GM23338 (cell line): Measurements from ENCODE around the gene SEC14L3.

Experiments used
- CREB1 ChIP-seq: fragments of 250-450 bp; sonication (Bioruptor Pico); IDR thresholded peaks from 2 replicates; pipeline ENCODE4 v1.5.0; 2020; ENCODE audit warnings: low read depth, mild to moderate bottlenecking, moderate library complexity
- EZH2 ChIP-seq: fragments of 200-600 bp; sonication (generic); IDR thresholded peaks from one replicate; pipeline ENCODE4 v1.8.0; 2017; ENCODE audit warnings: antibody characterized with exemption, mild to moderate bottlenecking, low read depth; ENCODE audit not compliant: unreplicated experiment
- EZH2phosphoT487 ChIP-seq: fragments of 200-600 bp; sonication (generic); IDR thresholded peaks from one replicate; pipeline ENCODE4 v1.8.1; 2018; ENCODE audit warnings: antibody characterized with exemption; ENCODE audit not compliant: unreplicated experiment
- JUNB ChIP-seq: IDR thresholded peaks from one replicate; pipeline ENCODE4 v1.6.1; 2016; ENCODE audit warnings: antibody characterized with exemption; ENCODE audit not compliant: unreplicated experiment
- NANOG ChIP-seq: IDR thresholded peaks from 2 replicates; pipeline ENCODE4 v1.6.1; 2016; ENCODE audit warnings: antibody characterized with exemption, borderline replicate concordance
- POLR2AphosphoS5 ChIP-seq: IDR thresholded peaks from 2 replicates; pipeline ENCODE4 v1.6.1; 2016; ENCODE audit warnings: antibody characterized with exemption, low read depth
- ZNF114 ChIP-seq: fragments of 250-450 bp; sonication (Bioruptor Pico); IDR thresholded peaks from 2 replicates; pipeline ENCODE4 v1.5.0; 2020; ENCODE audit warnings: mild to moderate bottlenecking, moderate library complexity
- ZNF331 ChIP-seq: fragments of 250-450 bp; sonication (Bioruptor Pico); IDR thresholded peaks from 2 replicates; pipeline ENCODE4 v1.5.0; 2020; ENCODE audit warnings: low read depth, mild to moderate bottlenecking, moderate library complexity
- TF ChIP-seq, protein P1 (sequence below), 2 experiments: fragments of 200-600 bp in 1 of 2; sonication (generic) in 1 of 2; conservative IDR thresholded peaks; 2 replicates each; pipeline versions ENCODE4 v1.5.1 to v1.6.1; 2016 to 2017; ENCODE audit warnings: antibody characterized with exemption in 2 of 2, low read depth in 2 of 2, mild to moderate bottlenecking in 2 of 2, moderate library complexity in 1 of 2
- TF ChIP-seq, protein P2 (sequence below): IDR thresholded peaks from one replicate; pipeline ENCODE4 v1.6.1; 2018; ENCODE audit warnings: antibody characterized with exemption; ENCODE audit not compliant: unreplicated experiment
- TF ChIP-seq, protein P3 (sequence below): IDR thresholded peaks from 2 replicates; pipeline ENCODE4 v1.6.1; 2016; ENCODE audit warnings: antibody characterized with exemption

DNA sequence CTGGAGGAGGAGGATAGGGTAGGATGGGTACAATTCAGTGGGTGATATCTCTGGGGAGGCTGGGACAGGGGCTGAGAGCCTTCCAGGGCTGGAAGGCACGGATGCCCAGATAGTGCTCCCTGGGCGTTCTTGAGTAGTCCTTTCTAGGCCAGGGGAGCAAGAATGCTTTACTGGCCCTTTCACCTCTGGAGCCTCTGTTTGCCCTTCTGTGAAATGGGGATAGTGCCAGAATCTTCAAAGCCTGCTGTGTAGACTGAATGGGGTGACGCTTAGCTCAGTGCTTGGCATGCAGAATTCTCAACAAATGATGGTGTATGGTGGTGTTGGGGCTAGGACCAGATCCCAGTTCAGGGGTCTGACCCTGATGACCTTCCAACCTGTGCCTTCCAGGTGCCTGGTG is 38.6 kb downstream of the SEC14L3 start:
- TF ChIP-seq JUNB (no peak), POLR2AphosphoS5 (no peak), ZNF331 (CRISPR knock-in tag) (no peak), EZH2 (no peak), EZH2phosphoT487 (no peak), CREB1 (CRISPR knock-in tag) (no peak), ZNF114 (CRISPR knock-in tag) (no peak), NANOG (no peak)
- TF ChIP-seq, protein P1, sequence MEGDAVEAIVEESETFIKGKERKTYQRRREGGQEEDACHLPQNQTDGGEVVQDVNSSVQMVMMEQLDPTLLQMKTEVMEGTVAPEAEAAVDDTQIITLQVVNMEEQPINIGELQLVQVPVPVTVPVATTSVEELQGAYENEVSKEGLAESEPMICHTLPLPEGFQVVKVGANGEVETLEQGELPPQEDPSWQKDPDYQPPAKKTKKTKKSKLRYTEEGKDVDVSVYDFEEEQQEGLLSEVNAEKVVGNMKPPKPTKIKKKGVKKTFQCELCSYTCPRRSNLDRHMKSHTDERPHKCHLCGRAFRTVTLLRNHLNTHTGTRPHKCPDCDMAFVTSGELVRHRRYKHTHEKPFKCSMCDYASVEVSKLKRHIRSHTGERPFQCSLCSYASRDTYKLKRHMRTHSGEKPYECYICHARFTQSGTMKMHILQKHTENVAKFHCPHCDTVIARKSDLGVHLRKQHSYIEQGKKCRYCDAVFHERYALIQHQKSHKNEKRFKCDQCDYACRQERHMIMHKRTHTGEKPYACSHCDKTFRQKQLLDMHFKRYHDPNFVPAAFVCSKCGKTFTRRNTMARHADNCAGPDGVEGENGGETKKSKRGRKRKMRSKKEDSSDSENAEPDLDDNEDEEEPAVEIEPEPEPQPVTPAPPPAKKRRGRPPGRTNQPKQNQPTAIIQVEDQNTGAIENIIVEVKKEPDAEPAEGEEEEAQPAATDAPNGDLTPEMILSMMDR (conservative IDR thresholded peaks at IDR 0.05; ENCODE audit: low read depth in 2 of 2) = no peak
- TF ChIP-seq, protein P2, sequence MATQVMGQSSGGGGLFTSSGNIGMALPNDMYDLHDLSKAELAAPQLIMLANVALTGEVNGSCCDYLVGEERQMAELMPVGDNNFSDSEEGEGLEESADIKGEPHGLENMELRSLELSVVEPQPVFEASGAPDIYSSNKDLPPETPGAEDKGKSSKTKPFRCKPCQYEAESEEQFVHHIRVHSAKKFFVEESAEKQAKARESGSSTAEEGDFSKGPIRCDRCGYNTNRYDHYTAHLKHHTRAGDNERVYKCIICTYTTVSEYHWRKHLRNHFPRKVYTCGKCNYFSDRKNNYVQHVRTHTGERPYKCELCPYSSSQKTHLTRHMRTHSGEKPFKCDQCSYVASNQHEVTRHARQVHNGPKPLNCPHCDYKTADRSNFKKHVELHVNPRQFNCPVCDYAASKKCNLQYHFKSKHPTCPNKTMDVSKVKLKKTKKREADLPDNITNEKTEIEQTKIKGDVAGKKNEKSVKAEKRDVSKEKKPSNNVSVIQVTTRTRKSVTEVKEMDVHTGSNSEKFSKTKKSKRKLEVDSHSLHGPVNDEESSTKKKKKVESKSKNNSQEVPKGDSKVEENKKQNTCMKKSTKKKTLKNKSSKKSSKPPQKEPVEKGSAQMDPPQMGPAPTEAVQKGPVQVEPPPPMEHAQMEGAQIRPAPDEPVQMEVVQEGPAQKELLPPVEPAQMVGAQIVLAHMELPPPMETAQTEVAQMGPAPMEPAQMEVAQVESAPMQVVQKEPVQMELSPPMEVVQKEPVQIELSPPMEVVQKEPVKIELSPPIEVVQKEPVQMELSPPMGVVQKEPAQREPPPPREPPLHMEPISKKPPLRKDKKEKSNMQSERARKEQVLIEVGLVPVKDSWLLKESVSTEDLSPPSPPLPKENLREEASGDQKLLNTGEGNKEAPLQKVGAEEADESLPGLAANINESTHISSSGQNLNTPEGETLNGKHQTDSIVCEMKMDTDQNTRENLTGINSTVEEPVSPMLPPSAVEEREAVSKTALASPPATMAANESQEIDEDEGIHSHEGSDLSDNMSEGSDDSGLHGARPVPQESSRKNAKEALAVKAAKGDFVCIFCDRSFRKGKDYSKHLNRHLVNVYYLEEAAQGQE = no peak
- TF ChIP-seq, protein P3, sequence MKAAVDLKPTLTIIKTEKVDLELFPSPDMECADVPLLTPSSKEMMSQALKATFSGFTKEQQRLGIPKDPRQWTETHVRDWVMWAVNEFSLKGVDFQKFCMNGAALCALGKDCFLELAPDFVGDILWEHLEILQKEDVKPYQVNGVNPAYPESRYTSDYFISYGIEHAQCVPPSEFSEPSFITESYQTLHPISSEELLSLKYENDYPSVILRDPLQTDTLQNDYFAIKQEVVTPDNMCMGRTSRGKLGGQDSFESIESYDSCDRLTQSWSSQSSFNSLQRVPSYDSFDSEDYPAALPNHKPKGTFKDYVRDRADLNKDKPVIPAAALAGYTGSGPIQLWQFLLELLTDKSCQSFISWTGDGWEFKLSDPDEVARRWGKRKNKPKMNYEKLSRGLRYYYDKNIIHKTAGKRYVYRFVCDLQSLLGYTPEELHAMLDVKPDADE = no peak
